ENCODE results near the gene CX3CR1.

Gene CX3CR1

GRCh38 chr3:39302178-39302577 is 22.3 kb upstream of the CX3CR1 start:
- TF ChIP-seq, protein P1, sequence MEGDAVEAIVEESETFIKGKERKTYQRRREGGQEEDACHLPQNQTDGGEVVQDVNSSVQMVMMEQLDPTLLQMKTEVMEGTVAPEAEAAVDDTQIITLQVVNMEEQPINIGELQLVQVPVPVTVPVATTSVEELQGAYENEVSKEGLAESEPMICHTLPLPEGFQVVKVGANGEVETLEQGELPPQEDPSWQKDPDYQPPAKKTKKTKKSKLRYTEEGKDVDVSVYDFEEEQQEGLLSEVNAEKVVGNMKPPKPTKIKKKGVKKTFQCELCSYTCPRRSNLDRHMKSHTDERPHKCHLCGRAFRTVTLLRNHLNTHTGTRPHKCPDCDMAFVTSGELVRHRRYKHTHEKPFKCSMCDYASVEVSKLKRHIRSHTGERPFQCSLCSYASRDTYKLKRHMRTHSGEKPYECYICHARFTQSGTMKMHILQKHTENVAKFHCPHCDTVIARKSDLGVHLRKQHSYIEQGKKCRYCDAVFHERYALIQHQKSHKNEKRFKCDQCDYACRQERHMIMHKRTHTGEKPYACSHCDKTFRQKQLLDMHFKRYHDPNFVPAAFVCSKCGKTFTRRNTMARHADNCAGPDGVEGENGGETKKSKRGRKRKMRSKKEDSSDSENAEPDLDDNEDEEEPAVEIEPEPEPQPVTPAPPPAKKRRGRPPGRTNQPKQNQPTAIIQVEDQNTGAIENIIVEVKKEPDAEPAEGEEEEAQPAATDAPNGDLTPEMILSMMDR (IDR thresholded peaks at IDR 0.05; ENCODE audit: control insufficient read depth, insufficient read depth, low read depth, low read length, missing control alignments) = no peak
- no peak overlapping the region for H3K4me3 ChIP-seq (ENCODE audit: control insufficient read depth, low read depth, low read length)
- no peak for DNase-seq (ENCODE audit: low read depth)

- H3K4me3 ChIP-seq (ENCODE audit: control insufficient read depth, low read depth, low read length) = no peak overlapping the region
- no peak for DNase-seq (ENCODE audit: low read depth)
- TF ChIP-seq, protein P1 (IDR thresholded peaks at IDR 0.05; ENCODE audit: control insufficient read depth, insufficient read depth, low read depth, low read length, missing control alignments) = no peak
Measured at GRCh38 chr3:39299279-39299678, 19.4 kb upstream of the CX3CR1 start.

DNA sequence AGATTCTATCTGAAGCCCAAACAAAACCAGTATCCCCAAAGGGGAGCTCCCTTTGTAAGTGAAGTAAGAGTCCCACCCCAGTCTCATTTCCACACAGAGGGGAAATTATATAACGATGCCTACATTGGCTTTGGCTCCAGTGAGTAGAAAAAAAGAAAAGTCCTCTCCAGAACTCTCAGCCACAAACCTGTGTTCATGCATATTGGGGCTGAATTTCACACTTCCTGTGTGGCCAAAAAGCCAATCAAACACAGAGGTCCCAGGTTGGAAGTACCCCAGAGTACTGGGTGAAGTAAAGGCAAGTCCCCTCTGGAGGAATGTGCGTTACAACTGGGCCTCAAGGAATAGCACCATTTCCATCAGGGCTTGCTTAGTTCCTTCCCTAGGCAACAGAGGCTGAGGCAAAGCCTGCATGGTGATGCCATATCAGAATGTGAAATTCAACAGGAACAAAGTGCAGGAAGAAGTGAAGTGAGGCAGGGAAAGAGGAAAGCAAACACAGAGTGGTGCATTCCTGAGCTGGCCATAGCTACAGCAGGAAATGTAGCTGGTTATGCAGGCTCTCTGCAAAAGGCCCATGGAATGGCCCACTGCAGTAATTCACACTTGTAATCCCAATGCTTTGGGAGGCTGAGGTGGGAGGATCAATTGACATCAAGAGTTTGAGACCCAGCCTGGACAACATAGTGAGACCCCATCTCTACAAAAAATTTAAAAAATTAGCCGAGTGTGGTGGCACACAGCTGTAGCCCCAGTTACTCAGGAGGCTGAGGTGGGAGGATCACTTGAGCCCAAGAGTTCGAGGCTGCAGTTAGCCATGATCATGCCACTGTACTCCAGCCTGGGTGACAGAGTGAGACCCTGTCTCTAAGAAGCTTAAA is 16.6 kb upstream of the CX3CR1 start:
- no peak for DNase-seq (ENCODE audit: low read depth)
- TF ChIP-seq, protein P1 (IDR thresholded peaks at IDR 0.05; ENCODE audit: control insufficient read depth, insufficient read depth, low read depth, low read length, missing control alignments) = no peak
- H3K4me3 ChIP-seq (ENCODE audit: control insufficient read depth, low read depth, low read length) = no peak overlapping the region

- TF ChIP-seq, protein P1 (IDR thresholded peaks at IDR 0.05; ENCODE audit: control insufficient read depth, insufficient read depth, low read depth, low read length, missing control alignments) = no peak
- no peak overlapping the region for H3K4me3 ChIP-seq (ENCODE audit: control insufficient read depth, low read depth, low read length)
- DNase-seq (ENCODE audit: low read depth) = no peak
Measured at GRCh38 chr3:39295184-39295775, 15.4 kb upstream of the CX3CR1 start.

- no peak for DNase-seq (ENCODE audit: low read depth)
- no peak overlapping the region for H3K4me3 ChIP-seq (ENCODE audit: control insufficient read depth, low read depth, low read length)
- TF ChIP-seq, protein P1 (IDR thresholded peaks at IDR 0.05; ENCODE audit: control insufficient read depth, insufficient read depth, low read depth, low read length, missing control alignments) = no peak
Measured at GRCh38 chr3:39294446-39295183, 14.8 kb upstream of the CX3CR1 start.

DNA sequence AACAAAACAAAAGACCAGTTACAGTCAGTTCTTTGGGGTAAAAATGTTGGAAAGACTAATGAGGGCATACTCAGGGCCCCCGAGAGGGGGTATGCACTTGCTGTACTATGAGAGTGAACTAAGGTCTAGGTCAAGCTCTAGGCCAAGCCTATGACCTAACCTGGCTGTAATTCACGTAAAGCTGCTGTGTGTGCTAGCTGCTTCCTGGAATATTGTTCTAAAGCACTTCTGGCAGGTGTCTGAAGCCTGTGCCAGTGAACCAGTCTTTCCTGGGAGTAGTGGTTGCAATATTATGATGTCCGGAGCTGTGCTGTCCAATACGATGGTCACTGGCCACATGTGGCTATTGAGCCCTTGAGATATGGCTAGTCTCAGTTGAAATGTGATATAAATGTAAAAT is 13.1 kb upstream of the CX3CR1 start:
- TF ChIP-seq, protein P1 (IDR thresholded peaks at IDR 0.05; ENCODE audit: control insufficient read depth, insufficient read depth, low read depth, low read length, missing control alignments) = no peak
- no peak for DNase-seq (ENCODE audit: low read depth)
- H3K4me3 ChIP-seq (ENCODE audit: control insufficient read depth, low read depth, low read length) = no peak overlapping the region
